K562 (cell line): Measurements from ENCODE around the gene JADE3. TPM values are rescaled to one million over a fixed set of nuclear protein-coding genes. Genes with fewer than 3 reads are reported as not detected.

Experiments used
- CREB3 ChIP-seq: fragments of 450-650 bp; conservative IDR thresholded peaks from 2 replicates; pipeline ENCODE4 v1.6.1; 2016; ENCODE audit warnings: missing genetic modification characterization, low read depth, mild to moderate bottlenecking, missing compliant biosample characterization, moderate library complexity
- ELF4 ChIP-seq: fragments of 450-650 bp; formaldehyde crosslinking; IDR thresholded peaks from 2 replicates; pipeline ENCODE4 v1.4.0; 2022; ENCODE audit warnings: missing genetic modification characterization
- FOXK1 ChIP-seq: sonication (generic); formaldehyde crosslinking; IDR thresholded peaks from 2 replicates; pipeline ENCODE4 v1.8.0; 2022; ENCODE audit warnings: missing genetic modification reagents, mild to moderate bottlenecking, borderline replicate concordance
- GTF3C2 ChIP-seq: IDR thresholded peaks from 3 replicates; pipeline ENCODE4 v1.6.1; 2011; ENCODE audit warnings: borderline replicate concordance, mild to moderate bottlenecking, moderate library complexity; ENCODE audit not compliant: insufficient read length; ENCODE audit errors: extremely low read depth
- HNRNPH1 ChIP-seq: fragments of 200-400 bp; formaldehyde crosslinking; optimal IDR thresholded peaks from 2 replicates; pipeline ENCODE3; 2017; ENCODE audit warnings: low read depth, mild to moderate bottlenecking, low read length, moderate library complexity
- HNRNPL ChIP-seq: fragments of 200-400 bp; formaldehyde crosslinking; IDR thresholded peaks from 2 replicates; pipeline ENCODE4 v1.6.1; 2017; ENCODE audit warnings: low read depth, mild to moderate bottlenecking, low read length
- MAFF ChIP-seq: IDR thresholded peaks from 2 replicates; pipeline ENCODE4 v1.6.1; 2012; ENCODE audit warnings: low read length, improper control_type of control experiment
- MAFK ChIP-seq: IDR thresholded peaks from 2 replicates; pipeline ENCODE4 v1.6.1; 2011; ENCODE audit warnings: low read length, improper control_type of control experiment
- MTA3 ChIP-seq: fragments of 450-650 bp; formaldehyde crosslinking; IDR thresholded peaks from 2 replicates; pipeline ENCODE4 v1.6.1; 2017; ENCODE audit warnings: mild to moderate bottlenecking, borderline replicate concordance
- PHB ChIP-seq: fragments of 250-450 bp; sonication (Bioruptor Pico); IDR thresholded peaks from 2 replicates; pipeline ENCODE4 v1.5.0; 2021
- RAD51 ChIP-seq: fragments of 450-650 bp; IDR thresholded peaks from 2 replicates; pipeline ENCODE4 v1.7.1; 2016; ENCODE audit warnings: low read depth, mild to moderate bottlenecking, borderline replicate concordance
- ZBTB8A ChIP-seq: fragments of 450-650 bp; IDR thresholded peaks from 2 replicates; pipeline ENCODE4 v1.6.1; 2018; ENCODE audit warnings: mild to moderate bottlenecking, moderate library complexity; ENCODE audit not compliant: partially characterized antibody
- ZNF175 ChIP-seq: fragments of 200-800 bp; sonication (Bioruptor generic); IDR thresholded peaks from 2 replicates; pipeline ENCODE4 v1.6.1; 2016; ENCODE audit warnings: low read depth, mild to moderate bottlenecking, missing genetic modification characterization, missing compliant biosample characterization
- ZNF316 ChIP-seq: fragments of 450-650 bp; IDR thresholded peaks from 2 replicates; pipeline ENCODE4 v1.6.1; 2016
- ZNF75A ChIP-seq: fragments of 450-650 bp; formaldehyde crosslinking; IDR thresholded peaks from 2 replicates; pipeline ENCODE4 v1.4.0; 2020; ENCODE audit warnings: mild to moderate bottlenecking
- polyA plus RNA-seq, 8 experiments: library from polyadenylated mRNA; depleted of rRNA in 4 of 8; stranded (reverse) in 5 of 8; unstranded in 3 of 8; fragments of >200 nt; fragmentation: Nextera tagmentation in 2 of 8; fragmentation: Illumina TruSeq in 1 of 8; extraction: Ambion mirVana in 2 of 8; extraction: Trizol in 1 of 8; gene quantifications; 2 replicates each; pipeline versions ENCODE4 v1.2.1 to v1.2.3, GENCODE V29; 2011 to 2014; ENCODE audit warnings: inconsistent platforms in 1 of 8, missing spikeins in 1 of 8
- total RNA-seq, 7 experiments: library from RNA; depleted of rRNA in 6 of 7; stranded (reverse); fragments of >200 nt in 6 of 7; fragmentation: Illumina TruSeq in 2 of 7; extraction: Trizol in 2 of 7; gene quantifications; 2 replicates each; pipeline versions ENCODE4 v1.2.1 to v1.2.3, GENCODE V29; 2011 to 2021; ENCODE audit warnings: low replicate concordance in 1 of 7
- TF ChIP-seq, protein P1 (sequence below): sonication (generic); formaldehyde crosslinking; IDR thresholded peaks from 2 replicates; pipeline ENCODE4 v1.8.0; 2022; ENCODE audit warnings: mild to moderate bottlenecking, missing genetic modification reagents
- TF ChIP-seq, protein P2 (sequence below), 2 experiments: fragments of 450-650 bp in 1 of 2; IDR thresholded peaks; 2 replicates each; pipeline ENCODE4 v1.6.1; 2011 to 2017; ENCODE audit warnings: low read depth in 2 of 2, antibody characterized with exemption in 1 of 2, borderline replicate concordance in 1 of 2, low read length in 1 of 2, mild to moderate bottlenecking in 1 of 2, mixed read lengths in 1 of 2; ENCODE audit not compliant: control insufficient read depth in 1 of 2
- TF ChIP-seq, protein P3 (sequence below): sonication (generic); formaldehyde crosslinking; IDR thresholded peaks from 2 replicates; pipeline ENCODE4 v1.4.0; 2020; ENCODE audit warnings: mild to moderate bottlenecking, missing genetic modification reagents

The JADE3 gene
- total and polyA plus RNA-seq, 9 of the 15 experiments (the other 6 are each of a cell fraction or from before 2014, with no cell fraction given), result 2.6 to 10.0 (median 7.0) TPM

GRCh38 chrX:47047989-47048388 is 135.8 kb downstream of the JADE3 start (continued):
- TF ChIP-seq ZNF316, result no peak
- TF ChIP-seq, protein P1, sequence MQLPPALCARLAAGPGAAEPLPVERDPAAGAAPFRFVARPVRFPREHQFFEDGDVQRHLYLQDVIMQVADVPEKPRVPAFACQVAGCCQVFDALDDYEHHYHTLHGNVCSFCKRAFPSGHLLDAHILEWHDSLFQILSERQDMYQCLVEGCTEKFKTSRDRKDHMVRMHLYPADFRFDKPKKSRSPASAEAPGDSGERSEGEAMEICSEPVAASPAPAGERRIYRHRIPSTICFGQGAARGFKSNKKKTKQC (CRISPR knock-in tag), result no peak
- no peak for TF ChIP-seq ZBTB8A
- no peak for TF ChIP-seq ZNF175 (CRISPR knock-in tag)
- no peak for TF ChIP-seq PHB (CRISPR knock-in tag)
- no peak for TF ChIP-seq MAFF
- no peak for TF ChIP-seq ELF4 (CRISPR knock-in tag)
- 0 out of 2 replicates have a peak, but pooled peaks have one; percentile 33 for TF ChIP-seq MTA3
- TF ChIP-seq FOXK1, result no peak
- no peak for TF ChIP-seq RAD51
- no peak for TF ChIP-seq CREB3
- TF ChIP-seq, protein P2, sequence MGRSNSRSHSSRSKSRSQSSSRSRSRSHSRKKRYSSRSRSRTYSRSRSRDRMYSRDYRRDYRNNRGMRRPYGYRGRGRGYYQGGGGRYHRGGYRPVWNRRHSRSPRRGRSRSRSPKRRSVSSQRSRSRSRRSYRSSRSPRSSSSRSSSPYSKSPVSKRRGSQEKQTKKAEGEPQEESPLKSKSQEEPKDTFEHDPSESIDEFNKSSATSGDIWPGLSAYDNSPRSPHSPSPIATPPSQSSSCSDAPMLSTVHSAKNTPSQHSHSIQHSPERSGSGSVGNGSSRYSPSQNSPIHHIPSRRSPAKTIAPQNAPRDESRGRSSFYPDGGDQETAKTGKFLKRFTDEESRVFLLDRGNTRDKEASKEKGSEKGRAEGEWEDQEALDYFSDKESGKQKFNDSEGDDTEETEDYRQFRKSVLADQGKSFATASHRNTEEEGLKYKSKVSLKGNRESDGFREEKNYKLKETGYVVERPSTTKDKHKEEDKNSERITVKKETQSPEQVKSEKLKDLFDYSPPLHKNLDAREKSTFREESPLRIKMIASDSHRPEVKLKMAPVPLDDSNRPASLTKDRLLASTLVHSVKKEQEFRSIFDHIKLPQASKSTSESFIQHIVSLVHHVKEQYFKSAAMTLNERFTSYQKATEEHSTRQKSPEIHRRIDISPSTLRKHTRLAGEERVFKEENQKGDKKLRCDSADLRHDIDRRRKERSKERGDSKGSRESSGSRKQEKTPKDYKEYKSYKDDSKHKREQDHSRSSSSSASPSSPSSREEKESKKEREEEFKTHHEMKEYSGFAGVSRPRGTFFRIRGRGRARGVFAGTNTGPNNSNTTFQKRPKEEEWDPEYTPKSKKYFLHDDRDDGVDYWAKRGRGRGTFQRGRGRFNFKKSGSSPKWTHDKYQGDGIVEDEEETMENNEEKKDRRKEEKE (IDR thresholded peaks at IDR 0.05; ENCODE audit: borderline replicate concordance in 1 of 2, control insufficient read depth in 1 of 2, low read depth in 2 of 2, low read length in 1 of 2), result no peak
- no peak for TF ChIP-seq ZNF75A (CRISPR knock-in tag)
- TF ChIP-seq MAFK, result no peak
- TF ChIP-seq, protein P3, sequence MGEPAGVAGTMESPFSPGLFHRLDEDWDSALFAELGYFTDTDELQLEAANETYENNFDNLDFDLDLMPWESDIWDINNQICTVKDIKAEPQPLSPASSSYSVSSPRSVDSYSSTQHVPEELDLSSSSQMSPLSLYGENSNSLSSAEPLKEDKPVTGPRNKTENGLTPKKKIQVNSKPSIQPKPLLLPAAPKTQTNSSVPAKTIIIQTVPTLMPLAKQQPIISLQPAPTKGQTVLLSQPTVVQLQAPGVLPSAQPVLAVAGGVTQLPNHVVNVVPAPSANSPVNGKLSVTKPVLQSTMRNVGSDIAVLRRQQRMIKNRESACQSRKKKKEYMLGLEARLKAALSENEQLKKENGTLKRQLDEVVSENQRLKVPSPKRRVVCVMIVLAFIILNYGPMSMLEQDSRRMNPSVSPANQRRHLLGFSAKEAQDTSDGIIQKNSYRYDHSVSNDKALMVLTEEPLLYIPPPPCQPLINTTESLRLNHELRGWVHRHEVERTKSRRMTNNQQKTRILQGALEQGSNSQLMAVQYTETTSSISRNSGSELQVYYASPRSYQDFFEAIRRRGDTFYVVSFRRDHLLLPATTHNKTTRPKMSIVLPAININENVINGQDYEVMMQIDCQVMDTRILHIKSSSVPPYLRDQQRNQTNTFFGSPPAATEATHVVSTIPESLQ, result no peak
- TF ChIP-seq HNRNPL, result no peak
- no peak for TF ChIP-seq HNRNPH1
- TF ChIP-seq GTF3C2, result no peak
